ENCODE measurements around the gene GALNT2.

GALNT2 gene

GRCh38 chr1:230072296-230072695 is 5.3 kb downstream of the GALNT2 start:
- DNase-seq (ENCODE audit: low read depth), result no peak

- no peak for DNase-seq (ENCODE audit: low read depth)
These were observed 5.8 kb downstream of the GALNT2 start for GRCh38 chr1:230072866-230073265.

GRCh38 chr1:230073371-230074035 is 6.5 kb downstream of the GALNT2 start:
- no peak for DNase-seq (ENCODE audit: low read depth)

- DNase-seq (ENCODE audit: low read depth), result no peak
These were observed 7.2 kb downstream of the GALNT2 start for GRCh38 chr1:230074270-230074669.

GRCh38 chr1:230074762-230075161 is 7.7 kb downstream of the GALNT2 start:
- DNase-seq (ENCODE audit: low read depth), result no peak

GRCh38 chr1:230076121-230076520 is 9.1 kb downstream of the GALNT2 start:
- no peak for DNase-seq (ENCODE audit: low read depth)

- no peak for DNase-seq (ENCODE audit: low read depth)
These were observed 10.0 kb downstream of the GALNT2 start for GRCh38 chr1:230077011-230077410.

GRCh38 chr1:230077436-230078213 is 10.6 kb downstream of the GALNT2 start:
- DNase-seq (ENCODE audit: low read depth), result no peak

- no peak for DNase-seq (ENCODE audit: low read depth)
These were observed 12.4 kb downstream of the GALNT2 start for GRCh38 chr1:230079199-230080024.

- no peak for DNase-seq (ENCODE audit: low read depth)
These were observed 13.8 kb downstream of the GALNT2 start for GRCh38 chr1:230080822-230081221.

- no peak for DNase-seq (ENCODE audit: low read depth)
These were observed 14.7 kb downstream of the GALNT2 start for GRCh38 chr1:230081751-230082150.

GRCh38 chr1:230082211-230082610 is 15.2 kb downstream of the GALNT2 start:
- no peak for DNase-seq (ENCODE audit: low read depth)

GRCh38 chr1:230083053-230083452 is 16.0 kb downstream of the GALNT2 start:
- DNase-seq (ENCODE audit: low read depth), result no peak

- no peak for DNase-seq (ENCODE audit: low read depth)
These were observed 16.8 kb downstream of the GALNT2 start for GRCh38 chr1:230083746-230084407.

GRCh38 chr1:230084408-230085177 is 17.6 kb downstream of the GALNT2 start:
- peak; percentile 30 for DNase-seq (ENCODE audit: low read depth)

GRCh38 chr1:230085178-230085515 is 18.1 kb downstream of the GALNT2 start:
- DNase-seq (ENCODE audit: low read depth), result no peak

- DNase-seq (ENCODE audit: low read depth), result no peak
These were observed 19.1 kb downstream of the GALNT2 start for GRCh38 chr1:230086151-230086550.

GRCh38 chr1:230087028-230087716 is 20.1 kb downstream of the GALNT2 start:
- DNase-seq (ENCODE audit: low read depth), result no peak

GRCh38 chr1:230087717-230088105 is 20.7 kb downstream of the GALNT2 start:
- no peak for DNase-seq (ENCODE audit: low read depth)

GRCh38 chr1:230090194-230090711 is 23.2 kb downstream of the GALNT2 start:
- no peak for DNase-seq (ENCODE audit: low read depth)

Data from activated T-helper 9 cell treated with anti-CD3 and anti-CD28 coated beads, Interleukin-2, amount 50 U/mL, for 16 hours (primary cell).